ENCODE measurements around the gene DDX39B.

DDX39B gene

DNA sequence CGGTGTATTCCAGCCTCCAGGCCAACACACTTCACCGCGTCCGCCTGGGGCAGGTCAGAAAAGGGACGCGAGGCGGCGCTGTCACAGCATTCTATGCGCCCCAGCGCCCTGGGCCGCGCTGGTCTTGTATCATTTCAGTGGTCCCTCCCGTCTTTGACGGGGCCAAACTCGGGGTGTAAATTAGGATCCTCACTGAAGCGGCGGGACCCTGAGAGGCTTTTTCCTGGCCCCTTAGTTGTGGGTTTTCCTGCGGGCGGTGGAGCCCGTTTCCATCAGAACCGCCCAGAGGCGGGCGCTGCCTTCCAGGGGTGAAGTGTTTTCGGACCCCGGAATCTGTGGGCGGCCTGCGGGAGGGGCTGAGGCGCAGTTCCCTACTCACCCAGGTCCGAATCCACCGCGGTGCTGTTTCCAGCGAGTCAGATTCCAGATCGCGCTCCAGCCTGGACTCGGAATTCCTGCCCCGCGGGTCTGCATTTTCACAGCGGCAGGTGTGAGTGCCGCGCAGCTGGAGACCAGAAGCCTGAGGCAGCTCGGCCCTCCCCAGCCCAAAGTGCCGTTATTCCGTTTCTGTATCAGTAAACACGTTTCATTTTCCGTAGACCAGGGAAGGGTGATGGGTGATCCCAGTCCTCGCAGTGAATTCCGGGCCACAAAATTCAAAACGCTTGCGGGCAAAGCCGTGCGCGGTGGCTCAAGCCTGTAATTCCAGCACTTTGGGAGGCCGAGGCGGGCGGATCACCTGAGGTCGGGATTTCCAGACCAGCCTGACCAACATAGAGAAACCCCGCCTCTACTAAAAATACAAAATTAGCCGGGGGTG is 47.7 kb downstream of the DDX39B start:
- TF ChIP-seq YY1 (IDR thresholded peaks at IDR 0.05; ENCODE audit: low read depth) (no peak), EGR1 (IDR thresholded peaks at IDR 0.05) (no peak), CREB1 (IDR thresholded peaks at IDR 0.05; ENCODE audit: low read depth) (no peak), RAD21 (IDR thresholded peaks at IDR 0.05; ENCODE audit: low read depth) (peak; percentile 71), CEBPB (IDR thresholded peaks at IDR 0.05) (no peak), EP300 (IDR thresholded peaks at IDR 0.05; ENCODE audit: borderline replicate concordance) (no peak), FOXM1 (IDR thresholded peaks at IDR 0.05; ENCODE audit: borderline replicate concordance, low read depth) (no peak), TAF1 (IDR thresholded peaks at IDR 0.05; ENCODE audit: low read depth) (no peak), NFIC (IDR thresholded peaks at IDR 0.05) (no peak), ZBTB7A (IDR thresholded peaks at IDR 0.05; ENCODE audit: low read depth) (no peak), TCF12 (IDR thresholded peaks at IDR 0.05; ENCODE audit: low read depth) (no peak), TEAD4 (IDR thresholded peaks at IDR 0.05) (peak; percentile 59; the same call in 1 of the 2 replicates)
- TF ChIP-seq, protein P1, sequence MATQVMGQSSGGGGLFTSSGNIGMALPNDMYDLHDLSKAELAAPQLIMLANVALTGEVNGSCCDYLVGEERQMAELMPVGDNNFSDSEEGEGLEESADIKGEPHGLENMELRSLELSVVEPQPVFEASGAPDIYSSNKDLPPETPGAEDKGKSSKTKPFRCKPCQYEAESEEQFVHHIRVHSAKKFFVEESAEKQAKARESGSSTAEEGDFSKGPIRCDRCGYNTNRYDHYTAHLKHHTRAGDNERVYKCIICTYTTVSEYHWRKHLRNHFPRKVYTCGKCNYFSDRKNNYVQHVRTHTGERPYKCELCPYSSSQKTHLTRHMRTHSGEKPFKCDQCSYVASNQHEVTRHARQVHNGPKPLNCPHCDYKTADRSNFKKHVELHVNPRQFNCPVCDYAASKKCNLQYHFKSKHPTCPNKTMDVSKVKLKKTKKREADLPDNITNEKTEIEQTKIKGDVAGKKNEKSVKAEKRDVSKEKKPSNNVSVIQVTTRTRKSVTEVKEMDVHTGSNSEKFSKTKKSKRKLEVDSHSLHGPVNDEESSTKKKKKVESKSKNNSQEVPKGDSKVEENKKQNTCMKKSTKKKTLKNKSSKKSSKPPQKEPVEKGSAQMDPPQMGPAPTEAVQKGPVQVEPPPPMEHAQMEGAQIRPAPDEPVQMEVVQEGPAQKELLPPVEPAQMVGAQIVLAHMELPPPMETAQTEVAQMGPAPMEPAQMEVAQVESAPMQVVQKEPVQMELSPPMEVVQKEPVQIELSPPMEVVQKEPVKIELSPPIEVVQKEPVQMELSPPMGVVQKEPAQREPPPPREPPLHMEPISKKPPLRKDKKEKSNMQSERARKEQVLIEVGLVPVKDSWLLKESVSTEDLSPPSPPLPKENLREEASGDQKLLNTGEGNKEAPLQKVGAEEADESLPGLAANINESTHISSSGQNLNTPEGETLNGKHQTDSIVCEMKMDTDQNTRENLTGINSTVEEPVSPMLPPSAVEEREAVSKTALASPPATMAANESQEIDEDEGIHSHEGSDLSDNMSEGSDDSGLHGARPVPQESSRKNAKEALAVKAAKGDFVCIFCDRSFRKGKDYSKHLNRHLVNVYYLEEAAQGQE (IDR thresholded peaks at IDR 0.05; ENCODE audit: low read depth), result no peak
- TF ChIP-seq, protein P2, sequence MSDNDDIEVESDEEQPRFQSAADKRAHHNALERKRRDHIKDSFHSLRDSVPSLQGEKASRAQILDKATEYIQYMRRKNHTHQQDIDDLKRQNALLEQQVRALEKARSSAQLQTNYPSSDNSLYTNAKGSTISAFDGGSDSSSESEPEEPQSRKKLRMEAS (IDR thresholded peaks at IDR 0.05), result no peak
- TF ChIP-seq, protein P3, sequence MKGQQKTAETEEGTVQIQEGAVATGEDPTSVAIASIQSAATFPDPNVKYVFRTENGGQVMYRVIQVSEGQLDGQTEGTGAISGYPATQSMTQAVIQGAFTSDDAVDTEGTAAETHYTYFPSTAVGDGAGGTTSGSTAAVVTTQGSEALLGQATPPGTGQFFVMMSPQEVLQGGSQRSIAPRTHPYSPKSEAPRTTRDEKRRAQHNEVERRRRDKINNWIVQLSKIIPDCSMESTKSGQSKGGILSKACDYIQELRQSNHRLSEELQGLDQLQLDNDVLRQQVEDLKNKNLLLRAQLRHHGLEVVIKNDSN (IDR thresholded peaks at IDR 0.05), result no peak

DNA sequence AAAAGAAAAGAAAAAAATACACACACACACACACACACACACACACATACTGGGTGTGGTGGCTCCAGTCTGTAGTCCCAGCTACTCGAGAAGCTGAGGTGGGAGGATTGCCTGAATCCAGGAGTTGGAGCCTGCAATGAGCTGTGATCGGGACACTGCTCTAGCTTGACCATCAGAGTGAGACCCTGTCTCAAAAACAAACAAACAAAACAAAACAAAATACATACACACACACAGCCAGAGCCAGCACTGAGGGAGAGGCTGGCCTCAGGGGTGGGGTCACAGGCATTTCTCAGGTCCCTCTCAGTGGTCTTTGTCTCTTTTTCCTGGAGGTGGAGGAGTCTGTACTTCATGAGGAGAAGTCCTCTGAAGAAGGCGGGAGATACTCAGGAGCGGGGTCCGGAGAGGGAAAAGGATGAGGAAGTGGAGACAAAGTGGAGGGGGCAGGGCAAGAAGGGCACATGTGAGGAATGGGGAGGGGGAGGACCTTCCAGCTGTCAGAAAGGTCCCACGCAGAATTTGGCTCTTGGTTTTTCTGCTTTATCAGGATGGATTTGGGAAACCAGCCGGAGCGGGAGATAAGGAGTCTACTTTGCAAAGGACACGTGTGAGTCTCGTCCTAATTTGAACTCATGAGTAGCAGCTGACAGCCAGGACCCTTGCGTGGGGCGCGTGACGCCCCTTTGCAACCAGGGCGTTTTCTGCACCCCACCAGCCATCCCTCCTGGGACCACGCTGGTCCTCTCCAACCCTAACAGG is 51.5 kb downstream of the DDX39B start:
- TF ChIP-seq RAD21 (IDR thresholded peaks at IDR 0.05; ENCODE audit: low read depth) (no peak), NFIC (IDR thresholded peaks at IDR 0.05) (no peak), TAF1 (IDR thresholded peaks at IDR 0.05; ENCODE audit: low read depth) (no peak), TCF12 (IDR thresholded peaks at IDR 0.05; ENCODE audit: low read depth) (no peak), CREB1 (IDR thresholded peaks at IDR 0.05; ENCODE audit: low read depth) (no peak), EGR1 (IDR thresholded peaks at IDR 0.05) (no peak), YY1 (IDR thresholded peaks at IDR 0.05; ENCODE audit: low read depth) (no peak), ZBTB7A (IDR thresholded peaks at IDR 0.05; ENCODE audit: low read depth) (no peak), EP300 (IDR thresholded peaks at IDR 0.05; ENCODE audit: borderline replicate concordance) (no peak), TEAD4 (IDR thresholded peaks at IDR 0.05) (no peak), FOXM1 (IDR thresholded peaks at IDR 0.05; ENCODE audit: borderline replicate concordance, low read depth) (no peak), CEBPB (IDR thresholded peaks at IDR 0.05) (no peak)
- TF ChIP-seq, protein P3 (IDR thresholded peaks at IDR 0.05), result no peak
- TF ChIP-seq, protein P2 (IDR thresholded peaks at IDR 0.05), result no peak
- TF ChIP-seq, protein P1 (IDR thresholded peaks at IDR 0.05; ENCODE audit: low read depth), result no peak

DNA sequence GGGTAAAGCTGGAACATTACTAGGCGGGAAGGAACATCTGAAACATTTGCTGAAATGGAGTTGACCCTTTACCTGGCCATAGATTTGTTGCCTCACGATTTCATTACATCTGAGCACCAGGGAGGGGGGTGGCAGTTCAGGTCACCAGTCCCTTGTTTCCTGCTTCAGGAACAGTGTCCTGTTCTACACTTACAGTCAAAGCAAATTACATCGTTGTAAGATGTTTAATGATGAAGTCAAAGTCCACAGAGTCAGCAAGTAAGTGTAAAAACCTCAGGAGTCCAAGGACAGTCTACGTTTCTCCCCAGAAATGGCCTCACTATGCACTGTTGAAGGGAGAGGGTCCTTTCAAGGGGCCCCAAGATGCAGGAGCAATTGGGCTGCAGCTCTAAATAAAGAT is 52.7 kb downstream of the DDX39B start:
- TF ChIP-seq RAD21 (IDR thresholded peaks at IDR 0.05; ENCODE audit: low read depth), result no peak
- no peak for TF ChIP-seq FOXM1 (IDR thresholded peaks at IDR 0.05; ENCODE audit: borderline replicate concordance, low read depth)
- TF ChIP-seq EP300 (IDR thresholded peaks at IDR 0.05; ENCODE audit: borderline replicate concordance), result no peak
- no peak for TF ChIP-seq YY1 (IDR thresholded peaks at IDR 0.05; ENCODE audit: low read depth)
- no peak for TF ChIP-seq CEBPB (IDR thresholded peaks at IDR 0.05)
- TF ChIP-seq NFIC (IDR thresholded peaks at IDR 0.05), result no peak
- TF ChIP-seq, protein P1 (IDR thresholded peaks at IDR 0.05; ENCODE audit: low read depth), result no peak
- TF ChIP-seq TCF12 (IDR thresholded peaks at IDR 0.05; ENCODE audit: low read depth), result no peak
- no peak for TF ChIP-seq EGR1 (IDR thresholded peaks at IDR 0.05)
- TF ChIP-seq CREB1 (IDR thresholded peaks at IDR 0.05; ENCODE audit: low read depth), result no peak
- TF ChIP-seq, protein P2 (IDR thresholded peaks at IDR 0.05), result no peak
